Transverse colon (tissue), 4 donors: ENCODE measurements around the gene LYPD6B. TPM values are rescaled to one million over a fixed set of nuclear protein-coding genes. Genes with fewer than 3 reads are reported as not detected.

Experiments
- DNase-seq: peaks from one replicate; pipeline ENCODE4 v3.0.0-alpha.2; 2019
- H3K27ac ChIP-seq, 4 donors: fragments of 200-600 bp; sonication (generic); 2 replicates each; pipeline ENCODE4 v1.5.1; 2016 to 2018; ENCODE audit warnings: inconsistent platforms in 4 of 4
- H3K27me3 ChIP-seq: fragments of 200-600 bp; sonication (generic); 2 replicates; pipeline ENCODE4 v1.5.1; 2017; ENCODE audit warnings: inconsistent platforms
- H3K36me3 ChIP-seq, 4 donors: fragments of 200-600 bp; sonication (generic); 2 replicates each; pipeline ENCODE4 v1.5.1; 2017 to 2019; ENCODE audit warnings: inconsistent platforms in 4 of 4
- H3K4me1 ChIP-seq, 4 donors: fragments of 200-600 bp; sonication (generic); 2 replicates each; pipeline ENCODE4 v1.5.1; 2017 to 2020; ENCODE audit warnings: inconsistent platforms in 4 of 4
- H3K4me3 ChIP-seq, 4 donors: fragments of 200-600 bp; sonication (generic); 1 replicate in 1 of 4; 2 replicates in 3 of 4; pipeline versions ENCODE4 v1.5.1 to v1.6.1; 2017 to 2019; ENCODE audit warnings: inconsistent platforms in 4 of 4
- H3K9me3 ChIP-seq, 2 donors: fragments of 200-600 bp; sonication (generic); 2 replicates each; pipeline ENCODE4 v1.5.1; 2017 to 2019; ENCODE audit warnings: inconsistent platforms in 2 of 2
- EP300 ChIP-seq: sonication (generic); formaldehyde crosslinking; IDR thresholded peaks from one replicate; pipeline ENCODE4 v1.6.1; 2017; ENCODE audit warnings: antibody characterized with exemption, low read depth
- POLR2A ChIP-seq: fragments of 450-650 bp; IDR thresholded peaks from one replicate; pipeline ENCODE4 v1.6.1; 2016; ENCODE audit warnings: antibody characterized with exemption, mild to moderate bottlenecking, moderate library complexity
- POLR2AphosphoS5 ChIP-seq, 3 donors: sonication (generic); formaldehyde crosslinking; IDR thresholded peaks; one replicate each; pipeline ENCODE4 v1.6.1; 2016; ENCODE audit warnings: antibody characterized with exemption in 3 of 3
- WGBS, 2 donors: methylation state at CpG; one replicate each; pipeline ENCODE4 v1.1.5; 2018; ENCODE audit warnings: low coverage in 1 of 2; 5-methylcytosine and 5-hydroxymethylcytosine counted together
- in situ Hi-C, 4 donors: fragments of 200-750 bp; cut with MboI; loops; one replicate each; pipeline versions ENCODE4 v1.15.0 to v1.15.1; 2017; ENCODE audit warnings: low sequenced_read_pairs in 3 of 4, low pct_ligation_motif_present in 1 of 4, low pct_unique_long_range_greater_than_20kb in 1 of 4
- intact Hi-C: fragments of 100-400 bp; cut with DNase I; formaldehyde crosslinking; loops from one replicate; pipeline ENCODE4 v1.15.1; 2023; ENCODE audit warnings: low total_unique reads
- total RNA-seq, 4 donors: library from RNA; depleted of rRNA; stranded (reverse); fragments of >200 nt; gene quantifications; one replicate each; pipeline ENCODE4 v1.1.0, GENCODE V29; 2016
- TF ChIP-seq, protein P1 (sequence below), 5 experiments: fragments of 200-600 bp in 3 of 5; fragments of 450-650 bp in 2 of 5; sonication (generic) in 3 of 5; IDR thresholded peaks; 1 replicate in 2 of 5; 2 replicates in 3 of 5; pipeline ENCODE4 v1.5.1; 2016 to 2017; ENCODE audit warnings: antibody characterized with exemption in 5 of 5, inconsistent platforms in 3 of 5, mild to moderate bottlenecking in 2 of 5, moderate library complexity in 1 of 5

The LYPD6B gene
- total RNA-seq, 4 donors from 2014 or later: 1.1 to 3.1 (median 2.6) TPM; not detected in 1

DNA sequence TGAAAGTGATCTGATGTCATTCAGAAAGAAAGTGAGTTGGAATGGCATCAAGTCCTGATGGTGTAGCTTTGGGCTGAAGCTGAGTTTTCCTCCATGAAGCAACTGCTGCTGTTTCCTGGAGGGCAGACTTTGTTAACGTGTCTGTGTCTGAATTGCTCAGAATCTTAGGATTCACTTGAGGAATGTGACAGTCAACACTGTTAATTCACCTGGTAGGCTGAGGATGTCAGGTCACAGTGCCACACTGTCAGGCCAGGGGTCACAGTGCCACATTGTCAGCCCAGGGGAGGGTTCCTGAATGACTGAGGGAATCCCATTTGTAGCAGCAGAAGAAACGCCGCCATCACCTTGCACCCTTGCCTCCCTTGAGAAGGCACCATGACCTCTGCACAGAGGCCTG lies 39.4 kb downstream of the LYPD6B start:
- in situ Hi-C loops (no loop called here), intact Hi-C loops (no loop called here)
- H3K9me3 ChIP-seq: no peaks in the 10 kb centered on the region
- no peaks in the 10 kb centered on the region for H3K27me3 ChIP-seq
- H3K27ac ChIP-seq: no peak overlapping the region
- no peak for TF ChIP-seq POLR2AphosphoS5 (IDR thresholded peaks at IDR 0.05)
- TF ChIP-seq, protein P1, sequence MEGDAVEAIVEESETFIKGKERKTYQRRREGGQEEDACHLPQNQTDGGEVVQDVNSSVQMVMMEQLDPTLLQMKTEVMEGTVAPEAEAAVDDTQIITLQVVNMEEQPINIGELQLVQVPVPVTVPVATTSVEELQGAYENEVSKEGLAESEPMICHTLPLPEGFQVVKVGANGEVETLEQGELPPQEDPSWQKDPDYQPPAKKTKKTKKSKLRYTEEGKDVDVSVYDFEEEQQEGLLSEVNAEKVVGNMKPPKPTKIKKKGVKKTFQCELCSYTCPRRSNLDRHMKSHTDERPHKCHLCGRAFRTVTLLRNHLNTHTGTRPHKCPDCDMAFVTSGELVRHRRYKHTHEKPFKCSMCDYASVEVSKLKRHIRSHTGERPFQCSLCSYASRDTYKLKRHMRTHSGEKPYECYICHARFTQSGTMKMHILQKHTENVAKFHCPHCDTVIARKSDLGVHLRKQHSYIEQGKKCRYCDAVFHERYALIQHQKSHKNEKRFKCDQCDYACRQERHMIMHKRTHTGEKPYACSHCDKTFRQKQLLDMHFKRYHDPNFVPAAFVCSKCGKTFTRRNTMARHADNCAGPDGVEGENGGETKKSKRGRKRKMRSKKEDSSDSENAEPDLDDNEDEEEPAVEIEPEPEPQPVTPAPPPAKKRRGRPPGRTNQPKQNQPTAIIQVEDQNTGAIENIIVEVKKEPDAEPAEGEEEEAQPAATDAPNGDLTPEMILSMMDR (IDR thresholded peaks at IDR 0.05): no peak
- no peak for TF ChIP-seq EP300
- TF ChIP-seq POLR2A: no peak
- DNase-seq: no peak
- H3K4me3 ChIP-seq: no peak overlapping the region
- H3K4me1 ChIP-seq: peaks cover 0 to 8% (median 0%) of the 10 kb centered on the region in 4 donors
- no peaks in the 10 kb centered on the region for H3K36me3 ChIP-seq
- WGBS, 2 donors: 86% methylated on average over 3 of the region's 3 CpGs; no CpG with 5 or more reads in 1 of the 2 donors

DNA sequence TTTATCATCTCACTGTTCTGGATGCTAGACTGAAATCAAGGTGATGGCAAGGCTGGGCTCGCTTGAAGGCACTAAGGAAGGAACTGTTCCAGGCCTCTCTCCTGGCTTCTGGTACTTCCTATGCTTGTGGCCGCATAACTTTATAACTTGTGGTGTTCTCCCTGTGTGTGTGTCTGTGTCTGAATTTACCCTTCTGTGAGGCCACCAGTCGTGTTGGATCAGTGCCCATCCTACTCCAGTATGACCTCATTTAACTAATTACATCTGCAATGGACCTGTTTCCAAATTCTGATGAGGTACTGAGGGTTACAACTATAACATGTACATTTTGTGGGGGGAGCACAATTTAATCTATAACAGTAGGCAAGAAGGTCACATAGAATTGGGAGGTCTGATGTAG lies 41.6 kb downstream of the LYPD6B start:
- H3K4me3 ChIP-seq: no peak overlapping the region
- H3K27me3 ChIP-seq: no peaks in the 10 kb centered on the region
- H3K27ac ChIP-seq: no peak overlapping the region
- H3K36me3 ChIP-seq: no peaks in the 10 kb centered on the region
- no peak for DNase-seq
- intact Hi-C loops: no loop called here
- TF ChIP-seq, protein P1 (IDR thresholded peaks at IDR 0.05): no peak
- TF ChIP-seq POLR2A (no peak), EP300 (no peak), POLR2AphosphoS5 (IDR thresholded peaks at IDR 0.05) (no peak)
- H3K9me3 ChIP-seq: no peaks in the 10 kb centered on the region
- peaks cover 0 to 2% (median 0%) of the 10 kb centered on the region in 4 donors for H3K4me1 ChIP-seq
- in situ Hi-C loops: no loop called here
- WGBS, 2 donors: 55 to 74% methylated on average over 2 to 3 of the region's 3 CpGs

DNA sequence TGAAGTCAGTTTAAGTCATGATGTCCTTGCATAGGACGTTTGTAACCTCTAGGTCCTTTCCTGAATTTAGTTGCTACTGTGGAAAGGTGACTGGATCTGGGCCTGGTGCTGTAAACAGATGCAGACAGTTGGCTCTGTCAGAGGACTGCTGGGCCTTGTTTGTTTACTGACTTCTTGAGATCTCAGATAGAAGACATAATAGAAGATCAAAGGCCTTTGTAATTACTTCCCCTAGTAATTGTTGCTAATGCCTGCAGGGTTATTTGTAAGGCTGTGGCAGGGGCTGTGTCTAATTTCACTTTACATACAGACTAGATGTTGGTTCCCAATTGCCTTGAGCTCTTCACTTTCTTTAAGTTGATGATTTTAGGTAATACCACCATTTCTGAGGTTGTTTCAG lies 42.5 kb downstream of the LYPD6B start:
- no peak for TF ChIP-seq POLR2AphosphoS5 (IDR thresholded peaks at IDR 0.05)
- Histone ChIP-seq H3K4me1 (no peaks in the 10 kb centered on the region), H3K27ac (no peak overlapping the region), H3K36me3 (no peaks in the 10 kb centered on the region), H3K9me3 (no peaks in the 10 kb centered on the region), H3K4me3 (no peak overlapping the region), H3K27me3 (no peaks in the 10 kb centered on the region)
- DNase-seq: no peak
- WGBS, 2 donors: 49% methylated on average over 1 of the region's 1 CpG; no CpG with 5 or more reads in 1 of the 2 donors
- intact Hi-C loops (no loop called here), in situ Hi-C loops (no loop called here)

DNA sequence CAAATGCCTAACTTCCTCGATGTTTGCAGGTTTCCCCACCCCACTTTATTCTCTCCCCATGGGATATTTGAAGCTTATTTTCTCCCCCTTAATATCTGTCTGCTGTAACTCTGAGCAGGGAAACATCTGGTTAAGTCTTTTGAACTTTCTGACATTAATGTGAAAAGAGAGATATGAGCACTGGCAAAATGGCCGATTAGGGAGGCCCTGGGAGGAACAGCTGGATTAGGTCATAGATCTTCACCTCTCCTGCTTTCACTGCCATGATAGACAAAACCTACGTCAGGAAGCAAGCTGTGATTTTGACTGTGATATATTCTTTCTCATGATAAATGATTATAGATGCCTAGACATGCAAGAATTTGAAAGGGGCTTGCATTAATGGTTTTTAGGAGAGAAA lies 43.6 kb downstream of the LYPD6B start:
- WGBS, 2 donors: 40 to 56% methylated on average over 3 of the region's 3 CpGs
- Histone ChIP-seq H3K4me1 (no peaks in the 10 kb centered on the region), H3K9me3 (no peaks in the 10 kb centered on the region), H3K27me3 (no peaks in the 10 kb centered on the region), H3K4me3 (no peak overlapping the region), H3K36me3 (no peaks in the 10 kb centered on the region), H3K27ac (no peak overlapping the region)
- DNase-seq: no peak
- in situ Hi-C loops (no loop called here), intact Hi-C loops (no loop called here)
- TF ChIP-seq POLR2A: no peak
- TF ChIP-seq, protein P1 (IDR thresholded peaks at IDR 0.05): no peak
- no peak for TF ChIP-seq POLR2AphosphoS5 (IDR thresholded peaks at IDR 0.05)
- no peak for TF ChIP-seq EP300

DNA sequence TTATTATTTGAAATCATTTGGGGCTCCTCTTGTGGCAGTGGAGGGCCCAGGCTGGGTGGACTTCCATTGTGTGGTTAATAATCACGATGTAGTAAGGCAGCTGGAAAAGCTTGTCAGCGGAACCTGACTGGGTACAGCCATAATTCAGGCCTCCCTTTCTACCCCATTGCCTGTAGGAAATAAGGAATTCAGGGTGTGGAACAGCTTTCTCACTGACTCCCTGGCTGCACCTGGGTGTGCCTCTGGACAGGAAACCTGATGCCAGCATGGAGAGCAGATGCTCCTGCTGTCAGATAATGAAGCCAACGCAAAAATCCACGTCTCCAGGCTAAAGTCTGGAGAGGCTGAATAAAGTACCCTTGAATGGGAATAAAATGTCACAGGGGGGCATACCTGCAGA lies 44.2 kb downstream of the LYPD6B start:
- 74% methylated on average over 4 of the region's 4 CpGs; no CpG with 5 or more reads in 1 of the 2 donors for WGBS, 2 donors
- in situ Hi-C loops: no loop called here
- Histone ChIP-seq H3K27me3 (no peaks in the 10 kb centered on the region), H3K27ac (no peak overlapping the region), H3K36me3 (no peaks in the 10 kb centered on the region), H3K9me3 (no peaks in the 10 kb centered on the region), H3K4me3 (no peak overlapping the region), H3K4me1 (no peaks in the 10 kb centered on the region)
- intact Hi-C loops: no loop called here
- TF ChIP-seq POLR2A: no peak
- TF ChIP-seq POLR2AphosphoS5 (IDR thresholded peaks at IDR 0.05): no peak
- TF ChIP-seq, protein P1 (IDR thresholded peaks at IDR 0.05): no peak
- TF ChIP-seq EP300: no peak
- no peak for DNase-seq
